Esophagus muscularis mucosa (tissue), 4 donors: ENCODE data around the gene CHCHD1.
"Not testable (repeated sequence)": the region's sequence is repeated elsewhere in the genome, so short reads cannot be mapped to it uniquely, and the experiment has no call there.

Source experiments
- EP300 ChIP-seq: sonication (generic); formaldehyde crosslinking; IDR thresholded peaks from one replicate; pipeline ENCODE4 v1.6.1; 2017; ENCODE audit warnings: antibody characterized with exemption
- POLR2A ChIP-seq: fragments of 450-650 bp; IDR thresholded peaks from one replicate; pipeline ENCODE4 v1.6.1; 2017; ENCODE audit warnings: antibody characterized with exemption, moderate library complexity, mild to moderate bottlenecking, low read depth
- TF ChIP-seq, protein P1 (sequence below), 3 experiments: fragments of 200-600 bp in 2 of 3; fragments of 450-650 bp in 1 of 3; sonication (generic) in 2 of 3; IDR thresholded peaks; one replicate each; pipeline ENCODE4 v1.5.1; 2017 to 2019; ENCODE audit warnings: antibody characterized with exemption in 3 of 3, mild to moderate bottlenecking in 2 of 3, moderate library complexity in 1 of 3

DNA sequence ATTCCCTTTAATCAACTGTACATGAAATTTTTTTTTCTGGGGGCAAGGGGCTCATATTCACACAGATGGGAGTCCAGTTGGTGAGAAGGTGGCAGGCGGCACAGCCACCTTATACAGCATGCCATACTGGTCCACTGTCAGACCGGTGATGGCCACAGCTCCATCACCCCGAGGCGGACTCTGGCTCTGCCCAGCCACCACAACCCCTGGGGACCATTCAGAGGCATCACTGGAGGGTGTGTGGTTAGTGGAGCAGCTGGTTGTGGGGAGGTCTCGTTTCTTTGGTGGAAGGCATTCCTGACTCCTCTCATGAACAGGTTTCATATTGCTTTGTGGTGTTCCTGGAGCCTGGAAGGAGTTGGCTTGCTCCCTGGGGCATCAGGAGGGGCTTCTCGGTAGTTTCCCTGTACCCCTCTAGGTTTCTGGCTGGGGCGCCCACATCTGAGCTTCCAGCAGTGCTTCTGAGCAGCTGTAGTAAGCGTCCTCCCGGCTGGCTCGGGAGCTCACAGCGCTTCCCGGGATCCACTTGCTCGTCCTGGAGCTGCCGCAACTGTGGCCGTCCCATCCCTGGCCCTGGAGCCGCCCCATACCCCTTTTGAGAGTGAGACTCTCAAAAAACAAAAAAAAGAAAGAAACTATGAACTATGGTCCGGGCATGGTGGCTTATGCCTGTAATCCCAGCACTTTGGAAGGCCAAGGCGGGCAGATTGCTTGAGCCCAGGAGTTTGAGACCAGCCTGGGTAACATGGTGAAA, 41.2 kb upstream of the CHCHD1 start:
- TF ChIP-seq, protein P1, sequence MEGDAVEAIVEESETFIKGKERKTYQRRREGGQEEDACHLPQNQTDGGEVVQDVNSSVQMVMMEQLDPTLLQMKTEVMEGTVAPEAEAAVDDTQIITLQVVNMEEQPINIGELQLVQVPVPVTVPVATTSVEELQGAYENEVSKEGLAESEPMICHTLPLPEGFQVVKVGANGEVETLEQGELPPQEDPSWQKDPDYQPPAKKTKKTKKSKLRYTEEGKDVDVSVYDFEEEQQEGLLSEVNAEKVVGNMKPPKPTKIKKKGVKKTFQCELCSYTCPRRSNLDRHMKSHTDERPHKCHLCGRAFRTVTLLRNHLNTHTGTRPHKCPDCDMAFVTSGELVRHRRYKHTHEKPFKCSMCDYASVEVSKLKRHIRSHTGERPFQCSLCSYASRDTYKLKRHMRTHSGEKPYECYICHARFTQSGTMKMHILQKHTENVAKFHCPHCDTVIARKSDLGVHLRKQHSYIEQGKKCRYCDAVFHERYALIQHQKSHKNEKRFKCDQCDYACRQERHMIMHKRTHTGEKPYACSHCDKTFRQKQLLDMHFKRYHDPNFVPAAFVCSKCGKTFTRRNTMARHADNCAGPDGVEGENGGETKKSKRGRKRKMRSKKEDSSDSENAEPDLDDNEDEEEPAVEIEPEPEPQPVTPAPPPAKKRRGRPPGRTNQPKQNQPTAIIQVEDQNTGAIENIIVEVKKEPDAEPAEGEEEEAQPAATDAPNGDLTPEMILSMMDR (IDR thresholded peaks at IDR 0.05), result not testable (repeated sequence)
- not testable (repeated sequence) for TF ChIP-seq POLR2A, EP300
